ENCODE results near the gene MPPED1.

DNA sequence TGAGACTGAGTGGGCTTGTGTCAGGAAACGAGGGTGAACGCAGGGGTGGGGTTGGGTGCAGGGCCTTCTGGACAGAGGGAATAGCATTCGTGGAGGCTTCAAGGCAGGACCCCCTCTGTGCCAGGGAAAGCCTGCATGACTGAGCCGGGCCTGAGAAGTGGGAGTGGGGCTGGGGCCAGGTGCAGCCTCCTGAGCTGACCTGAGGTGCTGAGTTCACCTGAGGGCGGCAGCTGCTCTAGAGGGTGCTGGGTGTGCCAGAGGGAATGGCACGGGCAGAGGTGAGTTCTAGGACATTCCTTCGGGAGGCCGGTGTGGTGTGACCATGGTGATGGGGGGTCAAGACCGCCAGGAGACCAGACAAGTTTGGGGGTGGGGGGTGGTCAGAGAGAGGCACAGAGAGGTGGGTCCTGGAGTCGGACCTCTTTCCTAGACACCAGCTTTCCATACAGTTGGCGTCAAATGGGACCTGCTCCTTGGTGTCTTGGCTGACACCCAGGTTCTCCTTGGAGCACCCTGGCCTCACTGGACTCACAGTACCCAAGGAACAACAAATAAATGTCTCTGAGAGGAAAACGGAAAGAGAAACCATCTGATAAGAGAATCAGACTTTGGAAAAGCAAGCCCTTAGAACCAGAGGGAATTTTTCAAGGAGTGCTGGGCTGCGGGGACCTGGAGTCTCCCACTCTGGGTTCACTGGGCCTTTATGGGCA lies 7.7 kb downstream of the MPPED1 start:
- TF ChIP-seq CTCF (IDR thresholded peaks at IDR 0.05 in 8 of 11, conservative IDR thresholded peaks at IDR 0.05 in 3 of 11) = no peak
- no peak for TF ChIP-seq POLR2A (IDR thresholded peaks at IDR 0.05)
- no peak for TF ChIP-seq POLR2AphosphoS5 (IDR thresholded peaks at IDR 0.05)
